Neural cell (in vitro differentiated cells): ENCODE measurements around the gene CNTFR. TPM values are rescaled to one million over a fixed set of nuclear protein-coding genes. Genes with fewer than 3 reads are reported as not detected.

Experiments
- H2AFZ ChIP-seq: fragments of 200-600, 300-800 bp; sonication (generic), shearing (Covaris generic); 2 replicates; pipeline ENCODE4 v1.6.0; 2014; ENCODE audit warnings: low read depth, mild to moderate bottlenecking, antibody characterized with exemption, low read length, moderate library complexity
- H3F3A ChIP-seq: fragments of 200-600 bp; shearing (Covaris generic); 2 replicates; pipeline ENCODE4 v1.6.1; 2016; ENCODE audit warnings: mild to moderate bottlenecking, moderate library complexity, mixed read lengths, antibody characterized with exemption, low read length; ENCODE audit not compliant: insufficient read depth, poor library complexity, severe bottlenecking
- H3K27ac ChIP-seq: fragments of 200-600, 300-800 bp; sonication (generic), shearing (Covaris generic); 2 replicates; pipeline ENCODE4 v1.5.1; 2014; ENCODE audit warnings: mild to moderate bottlenecking, low read length, moderate library complexity
- H3K27me3 ChIP-seq: fragments of 300-800, 200-600 bp; sonication (generic), shearing (Covaris generic); 2 replicates; pipeline ENCODE4 v1.6.0; 2014; ENCODE audit warnings: mild to moderate bottlenecking, low read depth, low read length, moderate library complexity; ENCODE audit not compliant: insufficient read depth
- H3K36me3 ChIP-seq: fragments of 300-800, 200-600 bp; sonication (generic), shearing (Covaris generic); 2 replicates; pipeline ENCODE4 v1.5.1; 2014; ENCODE audit warnings: mild to moderate bottlenecking, antibody characterized with exemption, low read length, moderate library complexity; ENCODE audit not compliant: insufficient read depth
- H3K4me2 ChIP-seq: fragments of 300-800, 200-600 bp; sonication (generic), shearing (Covaris generic); 2 replicates; pipeline ENCODE4 v1.6.0; 2014; ENCODE audit warnings: mild to moderate bottlenecking, low read length
- H3K4me3 ChIP-seq: fragments of 300-800, 200-600 bp; sonication (generic), shearing (Covaris generic); 2 replicates; pipeline ENCODE4 v1.5.1; 2014; ENCODE audit warnings: mild to moderate bottlenecking, low read length, moderate library complexity
- H3K79me2 ChIP-seq: fragments of 200-600 bp; shearing (Covaris generic); replicated peaks from 2 replicates; pipeline ENCODE4 v1.6.0; 2014; ENCODE audit warnings: mild to moderate bottlenecking, low read length, moderate library complexity; ENCODE audit not compliant: insufficient read depth
- H3K9ac ChIP-seq: fragments of 300-800, 200-600 bp; sonication (generic), shearing (Covaris generic); 2 replicates; pipeline ENCODE4 v1.6.1; 2016; ENCODE audit warnings: mild to moderate bottlenecking, low read length, mixed read lengths
- H3K9me2 ChIP-seq: fragments of 200-600 bp; shearing (Covaris generic); 2 replicates; pipeline ENCODE4 v1.6.1; 2016; ENCODE audit warnings: mild to moderate bottlenecking, low read length, mixed read lengths; ENCODE audit not compliant: insufficient read depth
- H3K9me3 ChIP-seq: fragments of 200-600, 300-800 bp; sonication (generic), shearing (Covaris generic); 2 replicates; pipeline ENCODE4 v1.6.1; 2016; ENCODE audit warnings: mild to moderate bottlenecking, mixed run types, low read length, moderate library complexity, mixed read lengths
- H4K20me1 ChIP-seq: fragments of 200-600 bp; shearing (Covaris generic); 2 replicates; pipeline ENCODE4 v1.6.1; 2016; ENCODE audit warnings: mild to moderate bottlenecking, mixed run types; ENCODE audit not compliant: insufficient read depth
- CTCF ChIP-seq: fragments of 450-650 bp; IDR thresholded peaks from 2 replicates; pipeline ENCODE4 v1.5.1; 2014; ENCODE audit warnings: antibody characterized with exemption, mild to moderate bottlenecking, moderate library complexity; ENCODE audit not compliant: poor library complexity, severe bottlenecking
- EP300 ChIP-seq: fragments of 450-650 bp; conservative IDR thresholded peaks from 2 replicates; pipeline ENCODE4 v1.6.1; 2014; ENCODE audit warnings: antibody characterized with exemption, mild to moderate bottlenecking, moderate library complexity; ENCODE audit not compliant: poor library complexity, severe bottlenecking
- EZH2 ChIP-seq: fragments of 200-600, 300-800 bp; shearing (Covaris generic), sonication (generic); IDR thresholded peaks from 2 replicates; pipeline ENCODE4 v1.6.1; 2014; ENCODE audit warnings: antibody characterized with exemption, low read length, borderline replicate concordance, mild to moderate bottlenecking; ENCODE audit not compliant: insufficient read depth, poor library complexity, severe bottlenecking
- MXI1 ChIP-seq: fragments of 450-650 bp; conservative IDR thresholded peaks from 2 replicates; pipeline ENCODE4 v1.6.1; 2014; ENCODE audit warnings: antibody characterized with exemption, mild to moderate bottlenecking; ENCODE audit not compliant: poor library complexity, severe bottlenecking
- POLR2AphosphoS5 ChIP-seq: IDR thresholded peaks from 2 replicates; pipeline ENCODE4 v1.6.1; 2012
- RAD21 ChIP-seq: fragments of 450-650 bp; conservative IDR thresholded peaks from 2 replicates; pipeline ENCODE4 v1.6.1; 2014; ENCODE audit warnings: antibody characterized with exemption, mild to moderate bottlenecking, moderate library complexity
- REST ChIP-seq: IDR thresholded peaks from 2 replicates; pipeline ENCODE4 v1.6.1; 2012; ENCODE audit warnings: borderline replicate concordance
- SMC3 ChIP-seq: fragments of 450-650 bp; conservative IDR thresholded peaks from 2 replicates; pipeline ENCODE4 v1.6.1; 2014; ENCODE audit warnings: antibody characterized with exemption, mild to moderate bottlenecking, moderate library complexity; ENCODE audit not compliant: poor library complexity
- TAF1 ChIP-seq: IDR thresholded peaks from 2 replicates; pipeline ENCODE4 v1.6.1; 2012; ENCODE audit warnings: low read depth
- polyA plus RNA-seq: library from polyadenylated mRNA; depleted of rRNA; stranded (reverse); fragments of >200 nt; gene quantifications from 2 replicates; pipeline ENCODE4 v1.2.3, GENCODE V29; 2014

Gene CNTFR
- polyA plus RNA-seq, 1 donor from 2014 or later, result 19.0 TPM

- TF ChIP-seq RAD21 (no peak), EP300 (peak; percentile 16), REST (no peak), POLR2AphosphoS5 (peak; percentile 24), TAF1 (no peak), CTCF (peak; percentile 28), MXI1 (no peak), SMC3 (no peak), EZH2 (no peak)
- Histone ChIP-seq H3K4me3 (no peak overlapping the region), H3K36me3 (no peaks in the 10 kb centered on the region), H3K9ac (no peak overlapping the region), H3K4me2 (no peak overlapping the region), H3F3A (peaks cover 6% of the 10 kb centered on the region), H3K9me2 (no peaks in the 10 kb centered on the region), H3K27ac (peak overlapping the region; percentile 21), H3K27me3 (no peaks in the 10 kb centered on the region), H2AFZ (no peak overlapping the region), H4K20me1 (no peaks in the 10 kb centered on the region), H3K9me3 (no peaks in the 10 kb centered on the region), H3K79me2 (no peaks in the 10 kb centered on the region)
Measured at GRCh38 chr9:34502891-34503290, 86.6 kb downstream of the CNTFR start.

GRCh38 chr9:34502471-34502870, 87.1 kb downstream of the CNTFR start:
- H3K27ac ChIP-seq, result peak overlapping the region; percentile 21
- no peak overlapping the region for H3K4me3 ChIP-seq
- H3K9ac ChIP-seq, result no peak overlapping the region
- H3K79me2 ChIP-seq, result no peaks in the 10 kb centered on the region
- no peak overlapping the region for H3K4me2 ChIP-seq
- H3K9me3 ChIP-seq, result no peaks in the 10 kb centered on the region
- TF ChIP-seq MXI1 (no peak), CTCF (no peak), REST (no peak)
- H3K36me3 ChIP-seq, result no peaks in the 10 kb centered on the region
- H4K20me1 ChIP-seq, result no peaks in the 10 kb centered on the region
- H2AFZ ChIP-seq, result no peak overlapping the region
- no peaks in the 10 kb centered on the region for H3K9me2 ChIP-seq
- H3K27me3 ChIP-seq, result no peaks in the 10 kb centered on the region
- peaks cover 6% of the 10 kb centered on the region for H3F3A ChIP-seq
